Smooth muscle cell (in vitro differentiated cells): ENCODE results near the gene CBX8. TPM values are rescaled to one million over a fixed set of nuclear protein-coding genes. Genes with fewer than 3 reads are reported as not detected.

Experiments used
- DNase-seq: peaks from one replicate; lab custom pipeline; 2025; ENCODE audit not compliant: unreplicated experiment; lab: John Stamatoyannopoulos, UW
- H2AFZ ChIP-seq: fragments of 200-600 bp; sonication (generic); 2 replicates; pipeline ENCODE4 v1.6.0; 2016; ENCODE audit warnings: antibody characterized with exemption, low read depth, mild to moderate bottlenecking
- H3F3A ChIP-seq: fragments of 200-600 bp; sonication (generic); 2 replicates; pipeline ENCODE4 v1.6.0; 2017; ENCODE audit warnings: antibody characterized with exemption, low read depth
- H3K27ac ChIP-seq: fragments of 200-600 bp; sonication (generic); 2 replicates; pipeline ENCODE4 v1.5.1; 2016; ENCODE audit warnings: low read depth, mild to moderate bottlenecking
- H3K27me3 ChIP-seq: fragments of 200-600 bp; sonication (generic); 2 replicates; pipeline ENCODE4 v1.6.1; 2016; ENCODE audit warnings: low read depth, mild to moderate bottlenecking
- H3K36me3 ChIP-seq: fragments of 200-600 bp; sonication (generic); 2 replicates; pipeline ENCODE4 v1.5.1; 2016; ENCODE audit warnings: low read depth
- H3K4me1 ChIP-seq: fragments of 200-600 bp; sonication (generic); 2 replicates; pipeline ENCODE4 v1.5.1; 2016; ENCODE audit warnings: low read depth
- H3K4me2 ChIP-seq: fragments of 200-600 bp; sonication (generic); 2 replicates; pipeline ENCODE4 v1.6.0; 2016; ENCODE audit warnings: mild to moderate bottlenecking
- H3K4me3 ChIP-seq: fragments of 200-600 bp; sonication (generic); 2 replicates; pipeline ENCODE4 v1.5.1; 2016; ENCODE audit warnings: mild to moderate bottlenecking
- H3K79me2 ChIP-seq: fragments of 200-600 bp; sonication (generic); 2 replicates; pipeline ENCODE4 v1.6.0; 2016; ENCODE audit warnings: low read depth, mild to moderate bottlenecking
- H3K9ac ChIP-seq: fragments of 200-600 bp; sonication (generic); 2 replicates; pipeline ENCODE4 v1.6.0; 2016; ENCODE audit warnings: low read depth
- H3K9me3 ChIP-seq: fragments of 200-600 bp; sonication (generic); replicated peaks from 2 replicates; pipeline ENCODE4 v1.5.1; 2016; ENCODE audit warnings: low read depth
- H4K20me1 ChIP-seq: fragments of 200-600 bp; sonication (generic); 2 replicates; pipeline ENCODE4 v1.6.0; 2016; ENCODE audit warnings: low read depth
- CTCF ChIP-seq: fragments of 200-600 bp; sonication (generic); IDR thresholded peaks from 2 replicates; pipeline ENCODE4 v1.5.1; 2017; ENCODE audit warnings: borderline replicate concordance, mild to moderate bottlenecking, antibody characterized with exemption; ENCODE audit not compliant: insufficient read depth, poor library complexity, severe bottlenecking
- WGBS: methylation state at CpG from one replicate; pipeline ENCODE4 v1.1.7; 2016; ENCODE audit warnings: low lambda C conversion rate; 5-methylcytosine and 5-hydroxymethylcytosine counted together
- polyA plus RNA-seq: library from polyadenylated mRNA; unstranded; fragments of >200 nt; fragmentation: Nextera tagmentation; extraction: Ambion mirVana; gene quantifications from 2 replicates; pipeline ENCODE4 v1.2.1, GENCODE V29; 2016
- total RNA-seq: library from RNA; depleted of rRNA; stranded (reverse); fragments of >200 nt; gene quantifications from 2 replicates; pipeline ENCODE4 v1.2.3, GENCODE V29; 2014

The CBX8 gene
- total and polyA plus RNA-seq, 2 experiments from 2014 or later, result 2.6 to 4.3 TPM

DNA sequence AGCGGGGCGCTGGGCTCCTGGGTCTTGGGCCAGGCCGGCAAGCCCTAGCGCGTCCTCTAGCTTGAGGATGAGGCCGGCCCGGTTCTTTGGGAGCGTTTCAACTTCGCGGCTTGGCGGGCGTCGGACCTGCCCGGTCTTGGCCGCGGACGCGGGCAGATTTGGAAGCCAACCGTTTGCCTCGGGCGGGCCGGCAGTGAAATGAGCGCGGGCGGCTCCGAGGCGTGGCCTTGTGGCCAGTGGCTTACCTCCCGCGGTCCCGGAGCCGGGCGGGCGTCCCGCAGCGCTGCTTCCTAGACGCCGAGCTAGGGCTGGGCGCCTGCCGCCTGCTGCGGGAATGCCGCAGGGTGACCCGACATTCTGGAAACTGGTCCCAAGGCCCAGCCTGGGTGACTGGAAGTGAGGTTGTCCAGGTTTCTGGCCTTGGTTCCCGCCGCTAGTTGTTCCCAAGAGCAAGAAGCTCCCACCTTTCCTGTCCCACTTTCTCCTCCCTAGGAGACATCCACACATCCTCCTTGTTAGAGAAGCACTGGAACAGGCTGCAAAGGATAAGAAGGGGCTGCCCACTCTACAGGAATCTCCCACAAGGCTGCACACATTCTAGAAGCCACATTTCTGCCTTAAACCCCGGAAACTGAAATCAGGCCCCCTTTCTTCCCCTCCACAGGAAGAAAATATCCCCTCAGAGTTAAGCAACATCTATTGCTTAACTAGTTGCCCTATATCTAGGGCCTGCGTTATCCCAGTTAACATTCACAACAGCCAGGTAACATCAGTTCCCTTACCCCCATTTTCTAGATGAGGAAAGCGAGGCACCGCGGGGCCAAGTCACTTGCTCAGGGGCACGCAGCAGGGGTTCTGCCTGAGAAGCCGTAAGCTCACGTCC lies 4.5 kb upstream of the CBX8 start:
- Histone ChIP-seq H3K4me3 (peak overlapping the region; percentile 19), H3K9me3 (no peaks in the 10 kb centered on the region), H3K79me2 (no peaks in the 10 kb centered on the region), H4K20me1 (no peaks in the 10 kb centered on the region), H3K4me1 (peaks cover 43% of the 10 kb centered on the region), H3K27ac (no peak overlapping the region), H3F3A (peaks cover 13% of the 10 kb centered on the region), H3K27me3 (peaks cover 87% of the 10 kb centered on the region), H2AFZ (no peak overlapping the region), H3K4me2 (peak overlapping the region; percentile 69), H3K36me3 (no peaks in the 10 kb centered on the region), H3K9ac (no peak overlapping the region)
- DNase-seq, result no peak
- TF ChIP-seq CTCF, result no peak
- WGBS, result 5% methylated on average over 50 of the region's 52 CpGs

DNA sequence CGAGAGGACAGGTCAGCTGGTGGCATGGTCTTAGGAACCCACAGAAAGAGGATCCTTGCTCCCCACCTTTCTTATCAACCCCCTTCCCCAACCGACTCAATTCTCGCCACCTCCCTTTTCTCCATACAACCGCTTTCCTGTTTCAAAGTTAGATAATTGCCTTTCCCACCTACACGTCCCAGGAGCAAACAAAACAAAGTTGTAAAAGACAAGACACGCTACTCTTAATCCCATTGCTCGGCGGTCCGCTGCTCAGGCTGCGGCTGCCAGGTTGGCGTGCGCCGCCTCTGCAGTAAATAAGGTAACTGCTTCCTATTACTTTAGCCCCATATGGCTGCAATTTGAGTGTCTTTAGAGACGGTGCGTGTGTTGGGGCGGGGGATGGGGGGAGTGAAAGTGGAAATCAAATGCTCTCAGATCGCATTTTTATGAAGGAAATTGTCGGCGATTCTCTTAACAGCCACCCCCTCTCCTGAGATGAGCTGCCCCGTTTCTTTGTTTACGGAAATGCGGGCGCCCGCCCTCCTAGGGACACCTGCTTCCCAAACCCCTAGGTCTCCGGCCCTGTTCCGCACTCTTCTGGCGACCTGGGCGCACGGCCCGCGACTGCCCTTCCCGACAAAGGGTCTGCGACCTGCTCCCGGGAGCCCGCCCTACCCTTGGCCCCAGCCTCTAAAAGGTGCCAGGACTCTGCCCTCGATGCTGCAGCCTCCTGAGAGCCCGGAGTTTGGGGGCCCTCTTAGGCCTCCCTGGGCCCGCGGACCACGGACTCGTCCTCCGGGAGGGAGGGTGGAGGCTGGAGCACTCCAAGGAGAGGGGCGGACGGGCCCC lies 3.7 kb upstream of the CBX8 start:
- Histone ChIP-seq H2AFZ (no peak overlapping the region), H3K9ac (no peak overlapping the region)
- 1% methylated on average over 37 of the region's 44 CpGs for WGBS

DNA sequence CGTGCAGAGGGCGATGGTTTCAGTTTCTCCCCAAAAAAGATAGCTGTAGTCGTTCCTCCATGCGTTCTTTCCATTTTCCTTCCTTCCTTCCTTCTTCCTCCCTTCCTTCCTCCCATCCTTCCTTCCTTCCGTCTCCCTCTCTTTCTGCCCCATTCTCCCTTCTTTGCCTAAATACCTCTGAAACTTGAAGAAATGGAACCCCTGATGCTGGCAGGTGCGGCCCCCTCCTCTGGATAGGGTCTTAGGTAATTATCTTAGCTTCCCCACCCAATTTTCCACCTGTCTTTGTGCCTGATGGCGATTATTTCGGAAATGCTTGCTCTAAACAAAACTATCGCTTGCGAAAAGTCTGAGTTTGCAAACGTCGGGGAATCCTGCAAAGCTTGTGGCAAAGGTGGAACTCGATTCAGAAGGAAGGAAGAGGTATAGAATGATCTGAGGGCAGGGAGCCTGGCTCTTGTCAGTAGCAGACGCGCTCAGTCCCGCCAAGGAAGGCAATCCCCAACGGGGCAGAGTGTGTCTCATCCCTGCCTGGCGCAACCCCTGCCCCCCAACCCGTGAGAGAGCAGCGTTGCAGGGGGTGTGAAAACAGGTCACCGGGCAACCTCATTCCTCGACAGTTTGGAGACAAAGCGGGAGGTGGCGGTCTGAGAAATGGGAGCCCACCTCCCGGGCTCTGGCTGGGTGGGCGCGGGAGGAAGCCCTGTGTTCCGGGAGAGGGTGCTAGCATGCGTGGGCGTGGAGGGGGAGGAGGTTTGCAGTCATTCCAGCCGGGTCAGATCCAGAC lies 2.9 kb upstream of the CBX8 start:
- no peak overlapping the region for H3K9ac ChIP-seq
- no peak for DNase-seq
- H3K36me3 ChIP-seq, result no peaks in the 10 kb centered on the region
- no peaks in the 10 kb centered on the region for H3K9me3 ChIP-seq
- H3F3A ChIP-seq, result peaks cover 13% of the 10 kb centered on the region
- H3K27ac ChIP-seq, result no peak overlapping the region
- WGBS, result 8% methylated on average over 31 of the region's 31 CpGs
- no peak overlapping the region for H2AFZ ChIP-seq
- H4K20me1 ChIP-seq, result peaks cover 6% of the 10 kb centered on the region
- peaks cover 51% of the 10 kb centered on the region for H3K4me1 ChIP-seq
- peak overlapping the region; percentile 69 for H3K4me2 ChIP-seq
- H3K79me2 ChIP-seq, result no peaks in the 10 kb centered on the region
- H3K27me3 ChIP-seq, result peaks cover 71% of the 10 kb centered on the region
- no peak overlapping the region for H3K4me3 ChIP-seq
- TF ChIP-seq CTCF, result no peak

More for the DNA sequence above, 3.7 kb upstream of the CBX8 start:
- H3K4me3 ChIP-seq, result peak overlapping the region; percentile 19
- H3K9me3 ChIP-seq, result no peaks in the 10 kb centered on the region
- H3K36me3 ChIP-seq, result no peaks in the 10 kb centered on the region
- DNase-seq, result no peak
- H3K27ac ChIP-seq, result no peak overlapping the region
- H3K27me3 ChIP-seq, result peaks cover 79% of the 10 kb centered on the region
- H3F3A ChIP-seq, result peaks cover 13% of the 10 kb centered on the region
- no peak for TF ChIP-seq CTCF
- H4K20me1 ChIP-seq, result peaks cover 6% of the 10 kb centered on the region
- H3K4me2 ChIP-seq, result peak overlapping the region; percentile 69
- peaks cover 51% of the 10 kb centered on the region for H3K4me1 ChIP-seq
- no peaks in the 10 kb centered on the region for H3K79me2 ChIP-seq
